Measurements from ENCODE around the gene ABHD12B.

The ABHD12B gene

GRCh38 chr14:50871914-50872732 is at the start of gene ABHD12B:
Gene ABHD12B (plus strand): TSS chr14:50872053. CDS start chr14:50872175, 122 bp downstream.
- no peak for DNase-seq

- no peak for DNase-seq
Measured at GRCh38 chr14:50822501-50823042, 49.3 kb upstream of the ABHD12B start.

GRCh38 chr14:50823051-50823761 is 48.6 kb upstream of the ABHD12B start:
- DNase-seq, result no peak

- DNase-seq, result no peak
Measured at GRCh38 chr14:50823762-50824636, 47.9 kb upstream of the ABHD12B start.

GRCh38 chr14:50825307-50825706 is 46.5 kb upstream of the ABHD12B start:
- DNase-seq, result no peak

GRCh38 chr14:50826681-50827080 is 45.2 kb upstream of the ABHD12B start:
- DNase-seq, result no peak

GRCh38 chr14:50828721-50829488 is 42.9 kb upstream of the ABHD12B start:
- no peak for DNase-seq

- DNase-seq, result no peak
Measured at GRCh38 chr14:50829489-50830043, 42.3 kb upstream of the ABHD12B start.

- DNase-seq, result peak; percentile 78
Measured at GRCh38 chr14:50830044-50830931, 41.6 kb upstream of the ABHD12B start.

- DNase-seq, result peak; percentile 85
Measured at GRCh38 chr14:50830932-50831725, 40.7 kb upstream of the ABHD12B start, which contains the start of gene NIN. Gene NIN (minus strand): TSS chr14:50831162. CDS start chr14:50822056, 9,106 bp downstream.

- DNase-seq, result no peak
Measured at GRCh38 chr14:50831726-50832168, 40.1 kb upstream of the ABHD12B start.

GRCh38 chr14:50832935-50833630 is 38.8 kb upstream of the ABHD12B start:
- no peak for DNase-seq

GRCh38 chr14:50834802-50835276 is 37.0 kb upstream of the ABHD12B start:
- no peak for DNase-seq

- no peak for DNase-seq
Measured at GRCh38 chr14:50835280-50835679, 36.6 kb upstream of the ABHD12B start.

- no peak for DNase-seq
Measured at GRCh38 chr14:50836515-50836914, 35.3 kb upstream of the ABHD12B start.

GRCh38 chr14:50837271-50837670 is 34.6 kb upstream of the ABHD12B start:
- no peak for DNase-seq

- no peak for DNase-seq
Measured at GRCh38 chr14:50837850-50838470, 33.9 kb upstream of the ABHD12B start.

- no peak for DNase-seq
Measured at GRCh38 chr14:50839048-50839447, 32.8 kb upstream of the ABHD12B start.
